H9 (cell line): Measurements from ENCODE around the gene ARID1B. TPM values are rescaled to one million over a fixed set of nuclear protein-coding genes. Genes with fewer than 3 reads are reported as not detected.

ENCODE experiments used
- DNase-seq: peaks from one replicate; pipeline ENCODE4 v3.0.0-alpha.2; 2017
- H2AFZ ChIP-seq: one replicate; pipeline ENCODE4 v1.6.1; 2013; ENCODE audit warnings: mild to moderate bottlenecking, low read length, control low read depth, moderate library complexity
- H2AK5ac ChIP-seq: 2 replicates; pipeline ENCODE4 v1.6.1; 2013; ENCODE audit warnings: low read length, control low read depth, mixed read lengths; ENCODE audit not compliant: insufficient read length
- H2BK120ac ChIP-seq: one replicate; pipeline ENCODE4 v1.6.1; 2013; ENCODE audit warnings: low read depth, mild to moderate bottlenecking, low read length, control low read depth, inconsistent platforms; ENCODE audit not compliant: poor library complexity, severe bottlenecking
- H2BK12ac ChIP-seq: 2 replicates; pipeline ENCODE4 v1.6.1; 2013; ENCODE audit warnings: low read length, control low read depth, mixed read lengths, low read depth; ENCODE audit not compliant: insufficient read length
- H2BK15ac ChIP-seq: 2 replicates; pipeline ENCODE4 v1.6.1; 2013; ENCODE audit warnings: low read depth, low read length, control low read depth
- H2BK20ac ChIP-seq: one replicate; pipeline ENCODE4 v1.6.1; 2013; ENCODE audit warnings: low read depth, mild to moderate bottlenecking, low read length, control low read depth, inconsistent platforms; ENCODE audit not compliant: poor library complexity, severe bottlenecking
- H2BK5ac ChIP-seq: 2 replicates; pipeline ENCODE4 v1.6.1; 2013; ENCODE audit warnings: low read length, control low read depth, mixed read lengths; ENCODE audit not compliant: insufficient read length
- H3K14ac ChIP-seq: 2 replicates; pipeline ENCODE4 v1.6.1; 2013; ENCODE audit warnings: low read length, control low read depth; ENCODE audit not compliant: insufficient read depth
- H3K18ac ChIP-seq: 2 replicates; pipeline ENCODE4 v1.6.1; 2013; ENCODE audit warnings: low read depth, mild to moderate bottlenecking, mixed read lengths, low read length, control low read depth; ENCODE audit not compliant: insufficient read length
- H3K23ac ChIP-seq: 2 replicates; pipeline ENCODE4 v1.6.1; 2013; ENCODE audit warnings: low read length, control low read depth, mixed read lengths, low read depth; ENCODE audit not compliant: insufficient read length
- H3K23me2 ChIP-seq: 2 replicates; pipeline ENCODE4 v1.6.1; 2013; ENCODE audit warnings: low read depth, mild to moderate bottlenecking, mixed read lengths, low read length, control low read depth; ENCODE audit not compliant: insufficient read length, poor library complexity, severe bottlenecking
- H3K27ac ChIP-seq: 2 replicates; pipeline ENCODE4 v1.5.1; 2013; ENCODE audit warnings: low read length, control low read depth, mixed read lengths, low read depth; ENCODE audit not compliant: insufficient read length
- H3K27me3 ChIP-seq: 2 replicates; pipeline ENCODE4 v1.6.1; 2013; ENCODE audit warnings: low read length, control low read depth, inconsistent platforms; ENCODE audit not compliant: insufficient read depth
- H3K4ac ChIP-seq: 2 replicates; pipeline ENCODE4 v1.6.1; 2013; ENCODE audit warnings: low read depth, mild to moderate bottlenecking, control low read depth, inconsistent platforms, low read length, moderate library complexity
- H3K4me1 ChIP-seq: 2 replicates; pipeline ENCODE4 v1.6.1; 2013; ENCODE audit warnings: low read length, control low read depth, inconsistent platforms; ENCODE audit not compliant: insufficient read depth
- H3K4me2 ChIP-seq: 2 replicates; pipeline ENCODE4 v1.6.1; 2013; ENCODE audit warnings: low read length, control low read depth, mixed read lengths; ENCODE audit not compliant: insufficient read length, insufficient read depth
- H3K56ac ChIP-seq: 2 replicates; pipeline ENCODE4 v1.6.1; 2013; ENCODE audit warnings: low read depth, mild to moderate bottlenecking, mixed read lengths, low read length, control low read depth; ENCODE audit not compliant: insufficient read length
- H3K79me1 ChIP-seq: 2 replicates; pipeline ENCODE4 v1.6.1; 2013; ENCODE audit warnings: low read depth, mild to moderate bottlenecking, moderate library complexity, low read length, control low read depth, inconsistent platforms; ENCODE audit not compliant: insufficient read depth, poor library complexity, severe bottlenecking
- H3K79me2 ChIP-seq: 2 replicates; pipeline ENCODE4 v1.6.1; 2013; ENCODE audit warnings: low read length, control low read depth, inconsistent platforms; ENCODE audit not compliant: insufficient read depth
- H3K9ac ChIP-seq: 2 replicates; pipeline ENCODE4 v1.6.1; 2013; ENCODE audit warnings: low read length, control low read depth, mixed read lengths; ENCODE audit not compliant: insufficient read length; ENCODE audit errors: extremely low read depth
- H3K9me3 ChIP-seq: one replicate; pipeline ENCODE4 v1.6.1; 2013; ENCODE audit warnings: low read depth, low read length, inconsistent platforms; ENCODE audit not compliant: control insufficient read depth
- H3T11ph ChIP-seq: one replicate; pipeline ENCODE4 v1.6.1; 2013; ENCODE audit warnings: mild to moderate bottlenecking, low read length, control low read depth, inconsistent platforms
- H4K20me1 ChIP-seq: one replicate; pipeline ENCODE4 v1.6.1; 2013; ENCODE audit not compliant: control insufficient read depth, insufficient read length, insufficient read depth
- H4K5ac ChIP-seq: 2 replicates; pipeline ENCODE4 v1.6.1; 2013; ENCODE audit warnings: low read depth, mild to moderate bottlenecking, mixed read lengths, low read length, control low read depth; ENCODE audit not compliant: insufficient read length
- H4K8ac ChIP-seq: replicated peaks from 2 replicates; pipeline ENCODE4 v1.6.1; 2013; ENCODE audit warnings: low read length, control low read depth, mixed read lengths, low read depth; ENCODE audit not compliant: insufficient read length
- H4K91ac ChIP-seq: 2 replicates; pipeline ENCODE4 v1.6.1; 2013; ENCODE audit warnings: low read depth, mild to moderate bottlenecking, moderate library complexity, mixed read lengths, low read length, control low read depth; ENCODE audit not compliant: insufficient read length
- H3K27ac Mint-ChIP-seq, 3 experiments: 2 replicates in 2 of 3; 3 replicates in 1 of 3; pipeline ENCODE4 v1.8.0; 2020 to 2021; ENCODE audit warnings: mixed read lengths in 3 of 3, mild to moderate bottlenecking in 1 of 3, moderate library complexity in 1 of 3
- H3K27me3 Mint-ChIP-seq: 2 replicates; pipeline ENCODE4 v1.8.0; 2021; ENCODE audit warnings: low read depth, mild to moderate bottlenecking, moderate library complexity, mixed read lengths
- H3K36me3 Mint-ChIP-seq, 3 experiments: 2 replicates in 2 of 3; 3 replicates in 1 of 3; pipeline ENCODE4 v1.8.0; 2020 to 2021; ENCODE audit warnings: low read depth in 3 of 3, mixed read lengths in 3 of 3; ENCODE audit not compliant: insufficient read depth in 1 of 3
- H3K4me1 Mint-ChIP-seq, 2 experiments: 2 replicates each; pipeline ENCODE4 v1.8.0; 2020; ENCODE audit warnings: mixed read lengths in 2 of 2
- H3K4me3 Mint-ChIP-seq, 2 experiments: 2 replicates in 1 of 2; 3 replicates in 1 of 2; pipeline ENCODE4 v1.8.0; 2020 to 2021; ENCODE audit warnings: mild to moderate bottlenecking in 2 of 2, mixed read lengths in 2 of 2, moderate library complexity in 1 of 2
- H3K9me3 Mint-ChIP-seq, 2 experiments: 2 replicates in 1 of 2; 3 replicates in 1 of 2; pipeline ENCODE4 v1.8.0; 2020; ENCODE audit warnings: mild to moderate bottlenecking in 2 of 2, mixed read lengths in 2 of 2, moderate library complexity in 1 of 2
- CTCF ChIP-seq: fragments of 200-600 bp; sonication (generic); conservative IDR thresholded peaks from 3 replicates; pipeline ENCODE4 v1.8.0; 2021; ENCODE audit warnings: antibody characterized with exemption, mild to moderate bottlenecking
- WGBS: extraction: QIAGEN DNeasy Blood & Tissue Kit; methylation state at CpG from one replicate; pipeline ENCODE4 v1.1.7; 2013; ENCODE audit warnings: missing lambda C conversion rate, low lambda C conversion rate, mixed read lengths; ENCODE audit not compliant: insufficient read length; ENCODE audit errors: extremely low coverage; 5-methylcytosine and 5-hydroxymethylcytosine counted together
- total RNA-seq: library from RNA; stranded (reverse); gene quantifications from 2 replicates; pipeline ENCODE4 v1.2.1, GENCODE V29; 2021

ARID1B gene
- total RNA-seq, 1 experiment from 2014 or later, result 88.2 TPM

- Histone ChIP-seq H3K27ac (no peak overlapping the region), H3K23me2 (no peaks in the 10 kb centered on the region), H2AK5ac (no peak overlapping the region), H3K14ac (no peak overlapping the region; the same call in 1 of the 2 replicates), H3K18ac (no peak overlapping the region), H4K20me1 (no peaks in the 10 kb centered on the region), H4K91ac (no peak overlapping the region), H2BK15ac (no peak overlapping the region), H2BK12ac (no peak overlapping the region), H3K23ac (no peak overlapping the region), H3K79me2 (no peaks in the 10 kb centered on the region), H2BK120ac (no peak overlapping the region), H3K4me1 (no peaks in the 10 kb centered on the region), H4K8ac (no peak overlapping the region), H2BK20ac (no peak overlapping the region), H3K9me3 (no peaks in the 10 kb centered on the region), H3K4me2 (no peak overlapping the region), H3K9ac (no peak overlapping the region), H2BK5ac (no peak overlapping the region), H3K56ac (no peak overlapping the region), H3K79me1 (no peaks in the 10 kb centered on the region), H2AFZ (no peak overlapping the region), H4K5ac (no peak overlapping the region), H3T11ph (no peak overlapping the region), H3K27me3 (no peaks in the 10 kb centered on the region), H3K4ac (no peak overlapping the region)
- H3K4me3 Mint-ChIP-seq, result no peak overlapping the region
- H3K27me3 Mint-ChIP-seq, result peaks cover 30% of the 10 kb centered on the region
- WGBS, result no CpG with 5 or more reads among the region's 18 CpGs
- no peaks in the 10 kb centered on the region; a peak in 1 of 7 replicates for H3K36me3 Mint-ChIP-seq
- H3K4me1 Mint-ChIP-seq, result peaks cover 8 to 19% of the 10 kb centered on the region in 2 experiments
- peak; percentile 69 for DNase-seq
- peak; percentile 28; the same call in 2 of the 3 replicates for TF ChIP-seq CTCF
- no peaks in the 10 kb centered on the region; a peak in 2 of 5 replicates for H3K9me3 Mint-ChIP-seq
- no peak overlapping the region; a peak in 1 of 7 replicates for H3K27ac Mint-ChIP-seq
Observed at GRCh38 chr6:157219201-157220200, 442.3 kb downstream of the ARID1B start.
